ENCODE results near the gene SUN3. TPM values are rescaled to one million over a fixed set of nuclear protein-coding genes. Genes with fewer than 3 reads are reported as not detected.

The SUN3 gene
- total RNA-seq, 1 donor from 2014 or later: not detected

- Histone ChIP-seq H3K36me3 (no peaks in the 10 kb centered on the region), H3K27me3 (ENCODE audit: low read depth) (no peaks in the 10 kb centered on the region), H3K4me3 (no peak overlapping the region), H3K27ac (replicated peaks) (no peak overlapping the region), H3K9me3 (replicated peaks) (peaks cover 7% of the 10 kb centered on the region), H3K4me1 (no peaks in the 10 kb centered on the region)
- intact Hi-C loops (cut with micrococcal nuclease): no loop called here
- TF ChIP-seq CTCF (IDR thresholded peaks at IDR 0.05; ENCODE audit: borderline replicate concordance): no peak
- DNase-seq: no peak
Measured at GRCh38 chr7:48063985-48064384, 35.1 kb upstream of the SUN3 start.

- intact Hi-C loops (cut with micrococcal nuclease): no loop called here
- no peaks in the 10 kb centered on the region for H3K27me3 ChIP-seq (ENCODE audit: low read depth)
- H3K4me3 ChIP-seq: no peak overlapping the region
- DNase-seq: no peak
- no peak overlapping the region for H3K27ac ChIP-seq (replicated peaks)
- H3K9me3 ChIP-seq (replicated peaks): peaks cover 23% of the 10 kb centered on the region
- no peaks in the 10 kb centered on the region for H3K36me3 ChIP-seq
- no peak for TF ChIP-seq CTCF (IDR thresholded peaks at IDR 0.05; ENCODE audit: borderline replicate concordance)
- no peaks in the 10 kb centered on the region for H3K4me1 ChIP-seq
Measured at GRCh38 chr7:48059706-48060105, 30.8 kb upstream of the SUN3 start.

GRCh38 chr7:48058990-48059389, 30.1 kb upstream of the SUN3 start:
- Histone ChIP-seq H3K4me3 (no peak overlapping the region), H3K36me3 (no peaks in the 10 kb centered on the region), H3K27ac (replicated peaks) (no peak overlapping the region), H3K4me1 (no peaks in the 10 kb centered on the region), H3K9me3 (replicated peaks) (peaks cover 18% of the 10 kb centered on the region), H3K27me3 (ENCODE audit: low read depth) (no peaks in the 10 kb centered on the region)
- DNase-seq: no peak
- intact Hi-C loops (cut with micrococcal nuclease): no loop called here
- TF ChIP-seq CTCF (IDR thresholded peaks at IDR 0.05; ENCODE audit: borderline replicate concordance): no peak

GRCh38 chr7:48053736-48054135, 24.8 kb upstream of the SUN3 start:
- Histone ChIP-seq H3K27me3 (ENCODE audit: low read depth) (no peaks in the 10 kb centered on the region), H3K4me1 (no peaks in the 10 kb centered on the region), H3K27ac (replicated peaks) (no peak overlapping the region), H3K36me3 (no peaks in the 10 kb centered on the region), H3K9me3 (replicated peaks) (peaks cover 16% of the 10 kb centered on the region), H3K4me3 (no peak overlapping the region)
- TF ChIP-seq CTCF (IDR thresholded peaks at IDR 0.05; ENCODE audit: borderline replicate concordance): no peak
- no peak for DNase-seq
- intact Hi-C loops (cut with micrococcal nuclease): no loop called here

- intact Hi-C loops (cut with micrococcal nuclease): no loop called here
- TF ChIP-seq CTCF (IDR thresholded peaks at IDR 0.05; ENCODE audit: borderline replicate concordance): no peak
- H3K27me3 ChIP-seq (ENCODE audit: low read depth): no peaks in the 10 kb centered on the region
- no peak overlapping the region for H3K27ac ChIP-seq (replicated peaks)
- no peak for DNase-seq
- no peaks in the 10 kb centered on the region for H3K36me3 ChIP-seq
- H3K9me3 ChIP-seq (replicated peaks): peaks cover 12% of the 10 kb centered on the region
- H3K4me3 ChIP-seq: no peak overlapping the region
- H3K4me1 ChIP-seq: no peaks in the 10 kb centered on the region
Measured at GRCh38 chr7:48052748-48053147, 23.8 kb upstream of the SUN3 start.

GRCh38 chr7:48049850-48050249, 20.9 kb upstream of the SUN3 start:
- no peaks in the 10 kb centered on the region for H3K9me3 ChIP-seq (replicated peaks)
- H3K4me1 ChIP-seq: no peaks in the 10 kb centered on the region
- H3K27me3 ChIP-seq (ENCODE audit: low read depth): no peaks in the 10 kb centered on the region
- no peaks in the 10 kb centered on the region for H3K36me3 ChIP-seq
- no peak for TF ChIP-seq CTCF (IDR thresholded peaks at IDR 0.05; ENCODE audit: borderline replicate concordance)
- no peak for DNase-seq
- intact Hi-C loops (cut with micrococcal nuclease): no loop called here
- H3K27ac ChIP-seq (replicated peaks): no peak overlapping the region
- no peak overlapping the region for H3K4me3 ChIP-seq

Data from left ventricle myocardium inferior (tissue), 1 donor.